Activated CD4-positive, alpha-beta T cell treated with anti-CD3 and anti-CD28 coated beads, Interleukin-2, Interleukin-6, amounts not matched to agents 100 ng/mL and 50 ng/mL, durations not matched to agents 16 hours and 8 hours (primary cell): ENCODE measurements around the gene FAM53C.
"Not testable (repeated sequence)": the region's sequence is repeated elsewhere in the genome, so short reads cannot be mapped to it uniquely, and the experiment has no call there.

Source experiments
- DNase-seq: peaks from one replicate; pipeline ENCODE4 v3.0.0-alpha.2; 2020

FAM53C gene

DNA sequence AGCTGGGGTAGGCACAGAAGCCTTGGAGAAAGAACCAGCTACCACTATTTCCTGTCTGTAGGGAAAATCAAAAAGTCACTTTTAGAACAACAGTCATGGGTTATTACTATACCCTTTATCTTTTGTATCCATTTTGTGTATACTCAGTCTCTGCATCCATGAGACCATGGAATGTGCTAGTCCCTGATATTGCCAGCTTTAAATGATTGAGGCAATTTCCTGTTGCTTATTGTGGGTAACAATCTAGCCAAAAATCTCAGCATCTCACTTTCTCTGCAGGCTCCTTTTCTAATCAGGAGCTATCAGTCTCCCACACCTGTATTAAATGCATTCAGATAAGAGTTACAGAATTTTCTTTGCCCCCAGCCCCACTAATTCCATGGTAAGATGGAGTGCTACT is 13.5 kb downstream of the FAM53C start:
- DNase-seq: no peak

DNA sequence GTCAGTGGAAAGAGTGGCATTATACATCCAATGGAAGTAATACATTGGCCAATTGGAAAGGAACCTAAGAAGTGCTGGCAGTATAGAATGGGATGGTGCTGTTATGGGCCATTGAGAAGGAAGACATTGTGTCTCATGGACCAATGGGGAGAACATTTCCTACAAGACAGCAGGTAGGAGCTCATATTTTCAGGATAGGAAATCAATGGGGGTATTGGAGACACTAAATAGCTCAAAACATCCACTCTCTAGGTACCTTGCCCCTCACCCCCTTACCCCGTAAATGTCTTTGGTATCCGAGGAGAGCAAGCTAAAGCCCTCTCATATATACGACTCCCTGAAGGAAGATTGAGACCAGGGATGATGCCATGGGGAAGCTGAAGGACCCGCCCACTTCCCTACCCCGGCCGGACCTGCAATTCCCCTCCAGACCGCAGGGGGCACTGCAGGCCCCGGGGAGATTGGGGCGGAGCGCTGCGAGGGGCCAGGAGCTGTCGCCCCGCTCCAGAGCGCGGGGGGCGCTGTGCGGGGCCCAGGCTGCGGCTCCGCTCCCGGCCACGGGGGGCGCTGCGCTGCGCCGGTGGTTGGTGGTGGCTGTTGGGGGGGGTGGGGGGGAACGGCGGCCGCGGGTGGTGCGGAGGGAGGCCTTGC is 14.1 kb downstream of the FAM53C start, which contains the start of gene KDM3B:
TSS of gene KDM3B (plus strand) at position 615 of the 651 bp plus-strand sequence. CDS start 111 bp downstream, outside the sequence.
- DNase-seq: peak; percentile 96

DNA sequence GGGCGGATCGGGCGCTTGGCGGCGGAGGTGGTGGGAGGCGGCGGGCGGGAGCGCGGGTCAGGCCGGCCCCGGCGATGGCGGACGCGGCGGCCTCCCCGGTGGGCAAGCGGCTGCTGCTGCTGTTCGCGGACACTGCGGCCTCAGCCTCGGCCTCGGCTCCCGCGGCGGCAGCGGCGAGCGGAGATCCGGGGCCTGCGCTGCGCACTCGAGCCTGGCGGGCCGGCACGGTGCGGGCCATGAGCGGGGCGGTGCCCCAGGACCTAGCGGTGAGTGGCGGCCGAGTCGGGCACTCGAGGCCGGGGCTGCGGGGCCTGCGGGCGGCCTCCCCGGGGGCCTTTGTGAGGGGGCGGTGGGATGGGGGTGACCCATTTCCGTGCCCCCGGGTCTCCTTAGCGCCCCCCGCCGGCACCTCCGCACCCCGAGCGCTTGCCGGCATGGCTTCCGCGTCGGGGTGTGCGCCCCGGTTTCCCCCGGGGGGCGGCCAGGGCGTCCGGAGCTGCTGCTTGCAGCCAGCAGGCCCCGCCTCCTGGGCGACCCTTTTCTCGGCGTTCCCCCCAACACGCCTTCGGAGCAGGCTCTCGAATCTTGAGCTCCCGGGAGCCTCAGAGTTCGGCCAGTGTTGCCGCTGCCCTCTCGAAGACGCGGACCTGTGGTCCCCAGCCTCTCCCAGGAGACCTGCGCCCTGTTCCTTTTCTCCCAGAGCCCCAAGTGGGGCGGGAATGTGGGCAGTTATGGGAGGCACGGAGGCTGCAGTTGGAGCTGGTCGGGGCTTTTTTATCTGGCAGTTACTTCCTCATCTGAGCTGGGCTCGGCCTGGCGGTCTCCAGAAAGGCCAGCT is 14.9 kb downstream of the FAM53C start:
- DNase-seq: peak; percentile 74

DNA sequence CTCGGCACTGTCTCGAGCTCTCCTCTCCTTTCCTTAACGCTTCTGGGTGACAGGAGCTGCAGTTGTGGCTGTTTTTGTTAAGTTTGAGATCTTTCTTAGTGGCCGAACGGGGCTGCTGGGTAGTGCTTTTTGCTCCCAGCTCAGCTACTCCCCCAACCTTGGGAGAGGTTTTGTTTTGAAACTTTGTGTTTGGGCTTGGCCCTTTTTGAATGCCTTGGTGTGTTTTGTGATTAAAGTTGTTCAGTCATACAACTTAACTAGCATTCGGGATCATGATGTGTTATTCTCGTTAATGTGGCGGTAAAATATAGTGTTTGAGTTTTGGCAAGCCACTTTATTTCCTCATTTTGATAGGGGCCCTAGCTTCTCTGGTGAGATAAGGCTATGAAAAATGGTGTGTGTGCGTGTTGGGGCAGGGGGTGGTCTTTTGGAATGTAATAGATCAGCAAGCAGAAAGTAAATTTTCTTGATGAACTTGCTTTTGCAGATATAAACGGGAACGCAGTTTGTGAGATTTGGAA is 15.6 kb downstream of the FAM53C start:
- DNase-seq: peak; percentile 49

DNA sequence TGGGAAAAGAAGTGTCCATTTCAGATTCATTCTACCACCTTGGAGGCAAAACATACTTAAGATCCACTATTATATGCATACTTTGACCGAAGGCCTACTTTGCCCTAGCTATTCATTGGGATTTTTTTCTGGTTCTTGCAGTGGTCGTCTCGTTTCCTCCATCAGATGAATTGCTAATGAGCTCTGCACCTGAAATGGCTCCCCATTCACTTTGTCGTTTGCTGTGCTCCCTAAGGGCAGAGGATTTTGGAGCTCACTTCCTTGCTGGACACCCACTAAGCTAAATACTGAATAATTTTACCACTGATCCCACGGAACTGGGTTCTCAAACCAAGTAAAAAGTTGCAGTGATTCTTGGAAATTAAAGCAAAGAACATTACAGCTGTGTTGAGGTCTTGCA is 16.3 kb downstream of the FAM53C start:
- no peak for DNase-seq

DNA sequence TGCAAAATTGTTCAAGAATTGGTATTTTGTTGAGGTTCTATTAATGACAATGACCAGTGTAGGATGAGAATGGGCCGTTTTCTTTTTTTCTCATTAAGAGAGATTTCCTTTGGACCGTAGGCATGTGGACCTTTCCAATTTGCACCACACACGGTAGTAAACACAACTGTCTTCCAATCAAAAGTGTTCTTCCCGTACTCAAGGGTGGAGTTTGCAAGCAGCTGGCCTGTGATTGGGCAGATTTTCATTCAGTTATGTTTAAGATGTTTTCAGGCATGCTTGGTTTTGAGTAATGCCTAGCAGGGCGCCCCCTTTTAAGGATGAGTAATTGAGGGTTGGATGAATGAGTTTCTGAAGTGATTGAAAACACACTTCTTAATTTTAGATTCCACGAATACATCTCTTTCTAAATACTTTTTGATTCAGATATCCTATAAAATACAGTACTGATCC is 16.9 kb downstream of the FAM53C start:
- DNase-seq: peak; percentile 86

DNA sequence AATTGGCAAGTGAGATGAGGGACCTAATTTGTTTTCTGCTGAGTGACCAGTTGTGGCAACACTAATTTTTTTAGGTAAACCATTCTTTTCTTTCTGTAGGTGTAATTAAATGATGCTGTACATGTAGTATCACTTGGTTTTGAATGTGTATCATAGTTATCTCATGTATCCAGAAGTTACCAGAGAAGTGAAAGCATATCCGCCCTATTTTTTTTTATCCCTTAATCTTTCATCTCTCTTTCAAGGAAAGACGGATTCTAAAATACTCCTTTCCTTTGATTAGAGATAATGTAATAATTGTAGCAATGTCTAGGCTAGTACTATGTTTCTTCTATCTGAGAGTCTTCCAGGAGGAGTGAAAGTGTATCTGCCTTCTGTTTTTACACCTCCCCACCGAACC is 21.6 kb downstream of the FAM53C start:
- no peak for DNase-seq

DNA sequence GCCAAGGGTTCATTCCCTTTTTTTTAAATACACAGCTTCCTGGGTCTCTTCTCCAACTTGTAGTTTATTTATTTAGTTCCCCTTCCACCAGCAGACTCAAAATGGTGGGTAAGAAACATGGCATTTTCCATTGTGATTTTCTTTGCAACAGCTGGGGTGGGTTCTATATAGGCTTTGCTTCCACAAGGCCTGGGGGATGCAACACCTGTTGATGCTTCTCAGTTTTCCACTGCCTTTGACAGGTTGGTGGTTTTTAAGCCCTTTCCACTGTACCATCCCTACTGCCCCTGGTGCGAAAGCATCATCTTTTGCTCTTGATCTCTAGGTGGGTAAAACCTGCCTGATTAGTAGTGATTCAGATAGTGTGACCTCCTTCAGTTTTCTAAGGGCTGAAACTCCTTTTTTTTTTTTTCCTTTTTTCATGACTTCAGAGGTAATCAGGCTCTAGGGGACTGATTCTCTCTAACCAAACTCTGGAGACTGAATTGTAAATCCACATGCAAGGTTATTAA is 22.9 kb downstream of the FAM53C start:
- no peak for DNase-seq

DNA sequence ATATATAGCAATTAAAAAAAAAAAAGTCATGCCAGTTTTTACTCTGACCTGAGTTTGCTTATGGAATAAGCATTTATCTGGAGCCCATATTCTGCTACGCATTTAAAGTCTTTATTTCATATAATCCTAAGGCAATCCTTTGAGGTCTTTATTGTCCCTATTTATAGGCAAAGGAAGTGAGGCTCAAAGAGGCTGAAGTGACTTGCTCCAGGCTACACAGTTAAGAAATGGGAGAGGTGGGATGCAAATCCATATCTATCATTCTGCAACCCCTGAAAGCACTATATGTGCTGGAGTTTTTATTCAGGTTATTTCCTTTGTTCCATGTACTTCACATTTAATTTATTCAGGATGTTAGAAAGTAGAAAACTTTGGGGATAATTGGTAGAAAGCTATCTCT is 26.5 kb downstream of the FAM53C start:
- DNase-seq: no peak

DNA sequence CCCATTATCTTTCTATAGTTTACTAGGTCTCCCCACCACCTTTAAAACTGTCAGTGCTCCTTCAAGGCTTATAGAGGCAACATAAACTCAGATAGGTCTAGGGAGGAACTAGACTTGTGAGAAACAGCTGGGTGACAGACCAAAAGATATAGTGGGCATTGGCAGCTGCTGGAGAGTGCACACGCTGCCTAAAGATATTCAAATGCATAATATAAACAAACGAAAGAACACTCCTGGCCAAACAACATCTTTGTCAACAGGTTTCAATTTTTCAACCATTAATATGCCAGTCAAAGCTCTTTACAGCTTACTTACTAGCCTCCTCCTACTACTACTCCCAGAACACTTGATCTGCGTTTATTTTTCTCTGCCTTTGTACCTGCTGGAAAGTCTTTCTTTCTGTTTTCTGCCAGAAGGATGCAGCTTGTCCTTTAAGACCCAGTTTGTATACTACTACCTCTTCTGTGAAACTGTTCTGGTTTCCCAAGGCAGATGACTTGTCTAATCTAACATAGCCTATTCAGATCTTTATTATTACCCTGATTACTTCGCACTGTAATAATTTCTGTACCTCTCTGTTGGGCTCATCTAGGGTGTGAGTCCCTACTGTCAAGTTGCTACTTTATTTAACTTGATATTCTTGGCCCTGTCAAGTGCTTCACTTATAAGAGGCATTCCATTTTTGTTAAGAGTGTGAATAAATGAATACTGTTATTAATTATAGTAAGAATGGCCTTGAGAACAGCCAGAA is 28.7 kb downstream of the FAM53C start:
- no peak for DNase-seq

DNA sequence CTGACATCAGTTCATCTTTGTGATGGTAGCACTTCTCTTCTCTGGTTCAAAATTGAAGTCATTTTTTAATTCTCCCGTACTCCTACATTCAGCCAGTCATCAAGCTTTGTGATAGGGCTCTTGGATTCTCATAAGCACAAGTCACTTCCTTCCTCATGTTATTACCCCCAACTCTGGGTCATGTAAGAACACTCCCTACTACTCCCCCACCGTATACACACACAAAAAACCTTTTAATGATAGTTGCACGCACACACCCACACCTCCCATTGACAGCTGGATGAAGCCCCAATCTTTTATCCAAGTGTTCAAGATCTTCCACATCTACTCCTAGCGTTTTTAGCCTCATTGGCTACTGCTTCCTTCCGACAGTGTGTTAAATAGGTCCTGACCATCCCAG is 31.2 kb downstream of the FAM53C start:
- DNase-seq: no peak

DNA sequence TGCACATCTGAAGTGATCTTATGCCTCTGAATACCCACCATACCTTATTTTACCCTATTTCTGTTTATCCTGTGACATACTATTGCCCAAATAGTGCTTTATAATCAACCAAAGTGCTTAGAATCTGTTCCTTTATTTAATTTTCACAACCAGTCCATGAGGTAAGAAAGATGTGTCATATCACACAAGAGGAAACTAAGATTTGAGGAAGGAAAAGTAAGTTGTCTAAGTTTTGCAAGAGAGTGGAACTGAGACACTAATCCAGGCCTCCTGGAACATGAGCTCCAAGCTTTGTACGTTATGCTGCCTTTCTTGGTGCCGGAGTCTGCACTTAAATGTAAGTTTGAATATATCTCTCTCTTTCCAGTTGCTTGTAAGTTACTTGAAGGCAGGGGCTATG is 31.6 kb downstream of the FAM53C start:
- no peak for DNase-seq

DNA sequence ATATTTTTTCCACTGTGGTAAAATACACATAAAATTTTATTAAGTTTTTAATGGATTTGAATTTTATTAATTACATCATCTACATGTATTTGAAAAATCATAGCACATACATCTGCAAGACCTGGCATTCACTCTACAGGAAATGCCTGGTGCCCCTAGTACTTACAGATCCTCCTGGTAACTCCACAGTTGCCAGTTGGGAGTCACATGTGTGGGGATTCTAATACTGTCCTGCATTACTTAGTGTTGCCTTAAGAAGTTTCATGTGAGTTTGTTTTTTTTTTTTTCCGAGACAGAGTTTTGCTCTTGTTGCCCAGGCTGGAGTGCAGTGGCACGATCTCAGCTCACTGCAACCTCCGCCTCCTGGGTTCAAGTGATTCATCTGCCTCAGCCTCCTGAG is 32.5 kb downstream of the FAM53C start:
- DNase-seq: no peak

DNA sequence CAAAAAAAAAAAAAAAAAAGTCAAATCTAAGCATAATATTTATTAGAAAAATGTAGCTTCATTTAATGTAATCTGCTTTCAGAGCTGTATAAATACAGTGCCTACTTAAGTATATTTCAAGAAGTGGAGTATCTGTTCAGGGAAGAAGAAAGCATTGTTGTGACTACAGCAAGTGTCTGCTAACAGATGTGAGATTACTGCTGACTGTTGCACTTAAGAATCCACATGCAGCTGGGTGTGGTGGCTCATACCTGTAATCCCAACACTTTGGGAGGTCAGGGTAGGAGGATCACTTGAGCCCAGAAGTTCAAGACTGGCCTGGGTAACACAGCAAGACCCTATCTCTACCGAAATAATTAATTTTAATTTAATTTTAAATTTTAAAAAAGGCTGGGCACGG is 33.4 kb downstream of the FAM53C start:
- DNase-seq: no peak

DNA sequence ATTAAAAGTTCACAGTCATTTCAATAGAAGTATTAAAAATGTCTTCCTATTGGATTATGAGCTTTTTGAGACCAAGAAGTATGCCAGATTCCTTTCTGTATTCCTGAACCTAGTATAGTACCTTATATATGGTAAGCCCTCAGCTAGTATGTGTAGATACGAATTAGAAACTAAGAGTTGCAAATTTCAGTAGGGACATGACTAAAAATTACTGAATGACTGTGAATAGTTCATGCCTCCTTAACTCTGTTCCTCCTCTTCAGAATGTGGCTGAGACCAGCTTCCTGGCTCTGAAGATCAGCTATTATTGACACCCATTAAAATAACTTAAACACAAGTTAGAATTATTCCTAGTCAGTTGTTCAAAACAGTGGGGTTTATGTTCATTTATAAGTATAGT is 34.2 kb downstream of the FAM53C start:
- DNase-seq: peak; percentile 15

DNA sequence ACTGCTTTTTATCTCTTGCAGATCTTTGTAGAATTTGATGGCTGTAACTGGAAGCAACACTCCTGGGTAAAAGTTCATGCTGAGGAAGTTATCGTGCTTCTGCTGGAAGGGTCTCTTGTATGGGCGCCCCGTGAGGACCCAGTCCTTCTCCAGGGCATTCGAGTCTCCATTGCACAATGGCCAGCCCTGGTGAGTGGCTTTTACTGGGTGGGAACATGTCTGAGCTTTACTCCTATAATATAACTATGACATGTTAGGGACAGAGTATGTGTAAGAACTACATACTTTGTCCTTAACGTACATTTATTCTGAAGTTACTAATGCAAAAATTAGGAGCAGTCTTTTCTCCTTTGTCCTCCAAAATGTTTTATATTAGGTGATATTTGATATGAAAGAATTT is 34.6 kb downstream of the FAM53C start:
- DNase-seq: no peak

DNA sequence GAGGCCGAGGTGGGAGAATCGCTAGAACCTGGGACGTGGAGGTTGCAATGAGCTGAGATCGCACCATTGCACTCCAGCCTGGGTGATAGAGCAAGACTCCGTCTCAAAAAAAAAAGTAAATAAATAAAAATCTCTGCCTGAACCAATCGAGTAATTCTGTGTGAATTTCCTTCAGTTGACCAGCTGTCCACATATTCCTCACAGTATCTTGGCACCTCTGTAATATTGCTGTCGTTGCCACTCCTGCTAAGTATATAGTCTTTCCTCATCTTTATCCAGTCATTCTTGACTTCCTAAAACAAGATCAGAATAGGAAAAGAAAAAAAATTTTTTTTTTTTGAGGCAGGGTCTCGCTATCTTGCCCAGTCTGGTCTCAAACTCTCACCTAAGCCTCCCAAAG is 44.3 kb downstream of the FAM53C start:
- DNase-seq: no peak

DNA sequence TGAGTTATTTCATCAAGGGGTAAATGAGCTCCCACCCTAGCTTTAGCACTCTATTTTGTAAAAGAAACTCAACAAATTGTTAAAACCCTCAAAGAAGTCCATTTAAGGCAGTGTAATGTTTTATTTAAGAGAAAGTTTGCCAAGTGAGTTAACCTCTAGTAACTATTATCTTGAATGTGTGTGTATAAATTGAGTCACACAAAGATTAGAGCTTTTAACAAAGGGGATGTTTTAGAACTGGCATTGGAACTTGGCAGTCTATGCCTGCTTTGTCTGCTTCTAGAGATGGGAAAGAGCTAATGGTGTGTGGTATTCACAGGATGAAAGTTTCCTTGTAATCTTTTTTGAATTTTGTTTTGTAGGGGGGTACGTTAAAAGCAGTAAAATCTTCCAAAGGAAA is 47.6 kb downstream of the FAM53C start:
- DNase-seq: no peak

DNA sequence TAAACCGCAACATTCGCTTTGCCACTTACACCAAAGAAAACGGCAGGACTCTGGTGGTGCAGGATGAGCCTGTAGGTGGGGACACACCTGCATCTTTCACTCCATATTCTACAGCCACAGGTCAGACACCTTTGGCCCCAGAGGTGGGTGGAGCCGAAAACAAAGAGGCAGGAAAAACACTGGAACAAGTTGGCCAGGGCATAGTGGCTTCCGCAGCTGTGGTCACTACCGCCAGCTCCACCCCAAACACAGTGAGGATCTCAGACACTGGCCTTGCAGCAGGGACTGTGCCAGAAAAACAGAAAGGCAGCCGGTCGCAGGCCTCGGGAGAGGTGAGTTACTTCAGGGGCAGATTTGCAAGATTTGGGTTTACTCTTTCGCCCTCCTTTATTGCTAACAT is 48.2 kb downstream of the FAM53C start:
- no peak for DNase-seq

DNA sequence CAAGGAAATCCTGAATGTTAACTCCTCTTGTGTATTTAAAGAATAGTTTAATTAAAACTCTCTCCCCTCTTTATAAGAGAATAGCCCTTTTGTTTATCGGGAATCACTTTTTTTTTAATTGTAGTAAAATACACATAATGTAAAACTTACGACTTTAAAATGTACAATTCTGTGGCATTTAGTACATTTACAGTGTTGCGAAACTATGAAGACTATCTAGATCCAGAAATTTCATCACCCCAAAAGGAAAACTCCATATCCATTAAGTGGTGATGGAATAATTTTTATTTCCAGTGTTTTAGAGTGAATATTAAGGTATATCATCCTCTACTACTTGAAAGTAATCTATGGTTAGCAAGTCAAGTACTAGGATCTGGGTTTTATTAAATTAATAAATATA is 51.3 kb downstream of the FAM53C start:
- DNase-seq: no peak

DNA sequence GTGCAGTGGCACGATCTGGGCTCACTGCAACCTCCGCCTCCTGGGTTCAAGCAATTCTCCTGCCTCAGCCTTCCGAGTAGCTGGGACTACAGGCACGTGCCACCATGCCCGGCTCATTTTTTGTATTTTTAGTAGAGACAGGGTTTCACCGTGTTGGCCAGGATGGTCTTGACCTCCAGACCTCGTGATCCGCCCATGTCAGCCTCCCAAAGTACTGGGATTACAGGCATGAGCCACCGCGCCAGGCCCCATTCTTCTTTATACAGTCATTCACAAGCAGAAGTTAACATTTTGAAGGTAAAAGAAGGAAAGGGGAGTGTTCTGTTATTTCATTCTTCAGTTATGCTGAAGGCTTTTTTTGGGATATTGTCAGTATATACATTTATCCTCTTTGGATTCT is 51.8 kb downstream of the FAM53C start:
- DNase-seq: not testable (repeated sequence)

DNA sequence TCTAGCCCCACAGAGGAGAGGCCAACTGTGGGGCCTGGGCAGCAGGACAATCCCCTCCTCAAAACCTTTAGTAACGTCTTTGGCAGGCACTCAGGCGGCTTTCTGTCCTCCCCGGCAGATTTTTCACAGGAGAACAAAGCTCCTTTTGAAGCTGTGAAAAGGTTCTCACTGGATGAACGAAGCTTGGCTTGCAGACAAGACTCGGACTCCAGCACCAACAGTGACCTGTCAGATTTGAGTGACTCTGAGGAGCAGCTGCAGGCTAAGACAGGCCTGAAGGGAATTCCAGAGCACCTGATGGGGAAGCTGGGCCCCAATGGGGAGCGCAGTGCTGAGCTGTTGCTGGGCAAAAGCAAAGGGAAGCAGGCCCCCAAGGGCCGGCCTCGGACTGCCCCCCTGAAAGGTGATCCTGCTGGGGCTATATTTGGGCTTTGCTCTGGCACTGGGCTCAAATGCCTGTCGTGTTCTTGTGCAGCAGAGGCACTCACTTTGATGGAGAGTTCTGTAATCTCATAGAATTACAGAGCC is 53.9 kb downstream of the FAM53C start:
- no peak for DNase-seq
